DOHH2 (cell line): Measurements from ENCODE around the gene CFAP58.

Experiments
- EZH2phosphoT487 ChIP-seq: fragments of 200-600 bp; sonication (generic); IDR thresholded peaks from 2 replicates; pipeline ENCODE4 v1.6.1; 2017; ENCODE audit warnings: borderline replicate concordance, mild to moderate bottlenecking, antibody characterized with exemption, low read length, moderate library complexity, mixed read lengths
- TF ChIP-seq, protein P1 (sequence below): fragments of 200-600 bp; sonication (generic); IDR thresholded peaks from one replicate; pipeline ENCODE4 v1.5.1; 2014; ENCODE audit warnings: antibody characterized with exemption, mild to moderate bottlenecking, low read depth, low read length; ENCODE audit not compliant: poor library complexity, severe bottlenecking

- TF ChIP-seq, protein P1, sequence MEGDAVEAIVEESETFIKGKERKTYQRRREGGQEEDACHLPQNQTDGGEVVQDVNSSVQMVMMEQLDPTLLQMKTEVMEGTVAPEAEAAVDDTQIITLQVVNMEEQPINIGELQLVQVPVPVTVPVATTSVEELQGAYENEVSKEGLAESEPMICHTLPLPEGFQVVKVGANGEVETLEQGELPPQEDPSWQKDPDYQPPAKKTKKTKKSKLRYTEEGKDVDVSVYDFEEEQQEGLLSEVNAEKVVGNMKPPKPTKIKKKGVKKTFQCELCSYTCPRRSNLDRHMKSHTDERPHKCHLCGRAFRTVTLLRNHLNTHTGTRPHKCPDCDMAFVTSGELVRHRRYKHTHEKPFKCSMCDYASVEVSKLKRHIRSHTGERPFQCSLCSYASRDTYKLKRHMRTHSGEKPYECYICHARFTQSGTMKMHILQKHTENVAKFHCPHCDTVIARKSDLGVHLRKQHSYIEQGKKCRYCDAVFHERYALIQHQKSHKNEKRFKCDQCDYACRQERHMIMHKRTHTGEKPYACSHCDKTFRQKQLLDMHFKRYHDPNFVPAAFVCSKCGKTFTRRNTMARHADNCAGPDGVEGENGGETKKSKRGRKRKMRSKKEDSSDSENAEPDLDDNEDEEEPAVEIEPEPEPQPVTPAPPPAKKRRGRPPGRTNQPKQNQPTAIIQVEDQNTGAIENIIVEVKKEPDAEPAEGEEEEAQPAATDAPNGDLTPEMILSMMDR, result no peak
- no peak for TF ChIP-seq EZH2phosphoT487
These were observed 39.8 kb downstream of the CFAP58 start for GRCh38 chr10:104393387-104393786.
